Neuron (in vitro differentiated cells): ENCODE data around the gene SPANXN2.

ENCODE experiments used
- H2AFZ ChIP-seq: one replicate; pipeline ENCODE4 v1.6.1; 2013; ENCODE audit warnings: low read depth, mild to moderate bottlenecking, inconsistent platforms, low read length, moderate library complexity
- H3K27me3 ChIP-seq: one replicate; pipeline ENCODE4 v1.6.1; 2013; ENCODE audit warnings: low read length; ENCODE audit not compliant: insufficient read depth
- H3K36me3 ChIP-seq: one replicate; pipeline ENCODE4 v1.6.1; 2013; ENCODE audit warnings: low read length; ENCODE audit not compliant: insufficient read depth
- H3K4me1 ChIP-seq: one replicate; pipeline ENCODE4 v1.6.1; 2013; ENCODE audit warnings: low read length; ENCODE audit not compliant: insufficient read depth
- H3K4me3 ChIP-seq: 2 replicates; pipeline ENCODE4 v1.5.1; 2013; ENCODE audit warnings: mild to moderate bottlenecking, low read length, moderate library complexity
- H3K9me3 ChIP-seq: one replicate; pipeline ENCODE4 v1.6.1; 2013; ENCODE audit warnings: low read length

SPANXN2 gene

DNA sequence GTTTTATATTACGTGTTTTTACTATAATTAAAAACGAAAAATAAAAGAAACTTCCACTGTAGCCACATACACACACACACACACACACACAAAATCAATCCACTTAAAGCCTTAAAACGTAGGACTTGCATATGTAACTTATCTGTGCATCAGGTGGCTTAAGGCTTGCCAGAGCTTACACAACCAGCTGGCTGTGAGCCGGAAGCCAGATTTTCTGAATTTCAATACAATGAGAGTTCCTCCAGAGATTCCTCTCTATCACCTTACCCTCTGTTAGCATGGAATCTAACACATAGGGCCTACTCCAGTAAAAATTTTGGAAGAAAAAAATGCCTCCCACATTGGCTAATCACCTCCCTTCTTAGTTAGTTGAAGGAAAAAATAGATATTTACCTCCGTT lies 56.8 kb downstream of the SPANXN2 start:
- Histone ChIP-seq H3K36me3 (no peaks in the 10 kb centered on the region), H3K4me1 (no peaks in the 10 kb centered on the region), H3K27me3 (no peaks in the 10 kb centered on the region), H2AFZ (no peak overlapping the region), H3K4me3 (no peak overlapping the region), H3K9me3 (no peaks in the 10 kb centered on the region)
